DMS 273 (cell line): ENCODE data around the gene ATP2A1.
"Not testable (repeated sequence)": the region's sequence is repeated elsewhere in the genome, so short reads cannot be mapped to it uniquely, and the experiment has no call there.

Source experiments
- DNase-seq: peaks from one replicate; lab custom pipeline; 2025; ENCODE audit not compliant: unreplicated experiment; lab: John Stamatoyannopoulos, UW

Gene ATP2A1

GRCh38 chr16:28858421-28858820 is 19.9 kb upstream of the ATP2A1 start:
- DNase-seq = no peak

- no peak for DNase-seq
Observed at GRCh38 chr16:28859326-28859725, 19.0 kb upstream of the ATP2A1 start.

- DNase-seq = peak; percentile 54
Observed at GRCh38 chr16:28863929-28864793, 14.1 kb upstream of the ATP2A1 start.

DNA sequence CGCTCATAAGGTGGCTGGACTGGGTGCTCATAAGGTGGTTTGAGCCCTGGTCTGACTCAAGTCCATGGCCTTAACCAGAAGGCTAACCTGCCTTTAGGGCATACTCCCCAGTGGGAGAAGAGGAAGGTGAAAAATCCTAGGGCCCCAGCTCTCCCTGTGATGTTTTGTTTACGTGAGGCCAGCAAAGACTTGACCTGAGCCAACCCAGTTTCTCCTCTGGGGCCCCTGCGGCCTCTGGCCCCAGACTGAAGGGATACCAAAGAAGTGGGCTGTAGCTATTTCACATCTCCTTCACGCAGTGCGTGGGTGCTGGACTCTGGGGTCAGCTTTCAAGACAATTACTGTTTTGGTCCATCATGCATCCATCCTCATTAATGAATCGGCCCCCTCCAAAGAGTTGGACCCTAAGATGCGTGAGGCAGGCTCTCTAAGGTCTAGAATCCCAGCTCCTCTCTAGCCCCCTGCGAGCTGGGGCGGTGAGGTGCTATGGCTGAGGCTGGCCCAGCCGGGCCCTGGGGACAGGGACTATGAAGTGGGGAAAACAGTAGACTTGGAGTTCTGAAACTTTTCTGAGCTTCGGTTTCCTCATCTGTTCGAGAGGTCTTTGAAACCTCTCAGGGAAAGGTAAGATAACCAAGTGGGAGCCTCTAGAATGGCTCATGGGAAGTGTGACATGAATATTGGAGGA is 13.1 kb upstream of the ATP2A1 start:
- no peak for DNase-seq

DNA sequence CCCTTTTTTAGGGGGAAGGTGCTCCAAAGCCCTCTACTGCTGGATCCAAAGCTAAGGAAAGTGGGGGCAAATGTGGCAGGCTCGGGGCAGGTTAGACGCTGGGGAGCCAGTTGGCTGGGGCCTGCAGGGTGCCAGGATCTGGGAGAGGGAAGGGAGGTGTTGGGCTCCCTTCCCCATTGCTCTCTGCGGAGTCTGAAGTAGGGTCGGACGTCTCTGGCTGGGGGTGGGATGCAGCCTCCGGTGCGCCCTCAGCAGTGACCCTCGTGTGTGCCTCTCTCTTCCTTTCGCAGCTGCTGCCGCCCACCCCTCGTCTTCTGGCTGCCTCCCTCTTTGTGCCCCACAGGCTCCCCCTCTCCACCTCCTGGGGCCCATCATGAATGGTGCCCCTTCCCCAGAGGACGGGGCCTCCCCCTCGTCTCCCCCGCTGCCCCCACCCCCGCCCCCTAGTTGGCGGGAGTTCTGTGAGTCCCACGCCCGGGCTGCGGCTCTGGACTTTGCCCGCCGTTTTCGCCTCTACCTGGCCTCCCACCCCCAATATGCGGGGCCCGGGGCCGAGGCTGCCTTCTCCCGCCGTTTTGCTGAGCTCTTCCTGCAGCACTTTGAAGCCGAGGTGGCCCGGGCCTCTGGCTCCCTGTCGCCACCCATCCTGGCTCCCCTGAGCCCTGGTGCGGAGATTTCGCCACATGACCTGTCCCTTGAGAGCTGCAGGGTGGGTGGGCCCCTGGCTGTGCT is 12.4 kb upstream of the ATP2A1 start:
- no peak for DNase-seq

DNA sequence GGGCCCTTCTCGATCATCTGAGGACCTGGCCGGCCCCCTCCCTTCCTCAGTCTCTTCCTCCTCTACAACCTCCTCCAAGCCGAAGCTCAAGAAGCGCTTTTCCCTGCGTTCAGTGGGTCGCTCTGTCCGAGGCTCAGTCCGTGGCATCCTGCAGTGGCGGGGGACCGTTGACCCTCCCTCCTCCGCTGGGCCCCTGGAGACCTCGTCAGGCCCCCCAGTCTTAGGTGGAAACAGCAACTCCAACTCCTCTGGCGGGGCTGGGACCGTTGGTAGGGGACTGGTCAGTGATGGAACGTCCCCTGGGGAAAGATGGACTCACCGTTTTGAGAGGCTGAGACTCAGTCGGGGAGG is 11.9 kb upstream of the ATP2A1 start:
- no peak for DNase-seq

DNA sequence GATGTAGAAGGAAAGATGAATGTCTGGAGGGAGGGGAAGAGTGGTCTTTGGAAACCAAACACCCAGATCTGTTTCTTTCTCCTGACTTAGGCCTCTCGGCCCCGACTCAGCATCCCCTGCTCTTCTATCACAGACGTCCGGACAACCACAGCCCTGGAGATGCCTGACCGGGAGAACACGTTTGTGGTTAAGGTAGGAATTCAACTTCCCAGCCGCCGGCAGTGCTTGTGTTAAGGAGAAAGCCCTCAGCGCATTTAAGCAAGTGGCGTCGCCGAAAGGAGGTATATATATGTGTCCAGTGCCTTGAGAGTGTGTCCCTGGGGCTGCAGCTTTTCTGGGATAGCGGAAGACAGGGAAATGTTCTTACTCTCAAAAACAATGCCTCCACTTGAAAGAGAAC is 11.0 kb upstream of the ATP2A1 start:
- no peak for DNase-seq

GRCh38 chr16:28867646-28868045 is 10.6 kb upstream of the ATP2A1 start:
- DNase-seq = not testable (repeated sequence)

DNA sequence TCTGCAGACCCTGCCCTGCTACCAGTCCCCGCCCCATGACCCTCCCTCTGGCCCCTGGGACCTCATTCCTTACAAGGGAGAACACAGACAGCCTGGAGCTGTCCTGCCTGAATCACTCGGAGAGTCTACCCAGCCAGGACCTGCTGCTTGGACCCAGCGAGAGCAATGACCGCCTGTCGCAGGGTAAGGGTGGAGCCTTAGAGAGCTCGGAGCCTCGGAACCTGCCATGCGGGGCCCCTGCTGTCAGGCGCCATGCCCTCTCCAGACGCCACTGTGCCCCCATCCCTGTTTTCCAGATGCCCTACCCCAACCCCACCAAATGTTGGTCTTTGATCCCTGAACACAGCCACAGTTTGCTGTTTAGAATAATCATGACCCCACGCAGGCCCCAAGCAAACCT is 9.1 kb upstream of the ATP2A1 start:
- no peak for DNase-seq

- DNase-seq = no peak
Observed at GRCh38 chr16:28872952-28873351, 5.3 kb upstream of the ATP2A1 start.

DNA sequence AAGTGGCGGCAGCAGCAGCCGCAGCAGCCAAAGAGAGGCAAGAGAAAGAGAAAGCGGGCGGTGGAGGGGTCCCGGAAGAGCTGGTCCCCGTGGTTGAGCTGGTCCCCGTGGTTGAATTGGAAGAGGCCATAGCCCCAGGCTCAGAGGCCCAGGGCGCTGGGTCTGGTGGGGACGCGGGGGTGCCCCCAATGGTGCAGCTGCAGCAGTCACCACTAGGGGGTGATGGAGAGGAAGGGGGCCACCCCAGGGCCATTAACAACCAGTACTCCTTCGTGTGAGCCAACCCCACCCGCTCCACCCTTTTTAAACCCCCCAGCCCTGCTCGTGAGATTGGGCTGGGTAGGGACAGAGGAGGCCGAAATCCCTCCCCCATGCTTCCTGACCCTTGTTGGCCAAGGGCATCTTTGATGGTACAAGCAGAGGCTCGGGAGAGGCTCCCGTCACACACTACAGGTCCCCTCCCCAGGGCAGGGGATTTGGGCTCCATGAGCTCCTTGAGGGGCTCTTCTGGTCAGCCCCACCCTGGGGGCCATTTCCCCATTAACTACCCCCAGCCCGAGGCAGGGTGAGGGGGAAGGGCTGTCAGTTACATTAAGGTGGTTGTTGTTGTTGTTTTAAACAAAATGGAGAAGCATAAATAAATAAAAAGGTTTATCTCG is 4.6 kb upstream of the ATP2A1 start:
- DNase-seq = peak; percentile 63

- DNase-seq = no peak
Observed at GRCh38 chr16:28874406-28874805, 3.9 kb upstream of the ATP2A1 start.

GRCh38 chr16:28875134-28876018 is 2.9 kb upstream of the ATP2A1 start:
- peak; percentile 43 for DNase-seq

- peak; percentile 48 for DNase-seq
Observed at GRCh38 chr16:28876019-28876659, 2.1 kb upstream of the ATP2A1 start.

DNA sequence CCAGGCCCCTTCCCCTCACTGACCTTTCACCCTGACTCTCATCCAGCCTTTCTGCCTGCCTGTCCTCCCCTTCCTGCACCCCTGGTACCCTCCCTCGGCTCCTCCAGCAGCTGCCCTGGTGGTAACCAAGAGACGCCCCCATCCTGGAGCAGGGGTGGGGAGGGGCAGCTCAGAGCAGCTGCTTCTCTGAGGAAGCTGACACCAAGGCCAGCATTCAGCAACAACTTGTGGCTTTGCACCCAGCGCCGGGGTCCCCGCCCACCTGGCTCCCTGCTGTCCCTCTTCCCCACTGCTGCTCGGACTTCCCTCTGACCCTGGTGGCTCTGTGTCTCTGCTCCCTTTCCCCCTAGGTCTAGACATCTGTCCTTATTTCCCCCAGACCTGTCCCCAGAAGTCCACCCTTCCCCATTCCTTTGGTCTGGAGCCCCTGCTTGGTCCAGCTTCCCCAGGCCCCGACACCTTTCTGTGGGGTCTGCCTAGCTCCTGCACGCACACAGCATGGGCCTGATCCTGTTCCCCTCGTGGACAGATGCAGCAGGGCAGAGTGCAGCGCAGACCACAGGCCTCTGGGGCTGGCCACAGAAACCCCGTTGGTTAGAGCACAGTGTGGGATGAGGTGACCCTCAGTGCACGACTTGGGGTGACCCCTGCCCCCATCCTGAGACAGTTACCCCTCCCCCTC is 1.2 kb upstream of the ATP2A1 start:
- peak; percentile 48 for DNase-seq

DNA sequence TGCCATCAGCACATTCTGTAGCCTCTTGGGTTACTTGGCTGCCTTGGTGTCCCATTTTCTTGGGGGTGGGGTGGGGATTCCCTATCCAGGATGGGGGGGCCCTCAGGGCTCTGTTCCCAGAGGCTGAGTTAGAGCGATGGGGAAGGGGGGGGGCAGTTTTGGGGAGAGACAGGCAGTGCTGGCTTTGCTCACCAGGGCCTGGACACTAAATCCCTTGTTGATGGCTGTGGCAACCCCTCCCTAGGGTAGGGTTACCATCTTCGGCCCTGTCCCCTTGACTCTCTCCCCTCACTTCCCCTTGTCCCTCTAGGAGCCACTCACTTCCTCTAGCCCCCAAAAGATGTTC is 660 bp upstream of the ATP2A1 start:
- no peak for DNase-seq

GRCh38 chr16:28879261-28879840 is 1.1 kb downstream of the ATP2A1 start:
- DNase-seq = peak; percentile 49

- DNase-seq = peak; percentile 96
Observed at GRCh38 chr16:28879841-28880588, 1.7 kb downstream of the ATP2A1 start.
